ENCODE results near the gene MTG1.

DNA sequence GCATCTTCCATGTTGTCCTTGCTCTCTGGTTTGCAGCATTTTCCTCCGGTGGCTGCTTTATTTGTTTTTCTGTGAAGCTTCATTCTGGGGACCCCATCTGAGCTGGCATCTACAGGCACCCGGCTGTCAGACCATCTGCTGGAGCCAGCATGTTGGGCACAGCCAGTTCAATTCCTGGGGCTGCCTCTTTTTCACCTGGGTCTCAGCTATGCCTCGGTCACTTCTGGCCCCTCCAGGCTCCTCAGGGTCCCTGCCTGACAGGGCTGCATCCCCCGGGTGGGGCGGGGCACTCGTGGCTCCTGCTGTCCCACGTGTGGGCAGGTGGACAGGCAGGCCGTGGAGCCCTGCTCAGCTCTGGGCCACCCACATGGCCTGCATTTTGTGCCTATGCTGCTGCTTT is 67.9 kb downstream of the MTG1 start:
- TF ChIP-seq, protein P1, sequence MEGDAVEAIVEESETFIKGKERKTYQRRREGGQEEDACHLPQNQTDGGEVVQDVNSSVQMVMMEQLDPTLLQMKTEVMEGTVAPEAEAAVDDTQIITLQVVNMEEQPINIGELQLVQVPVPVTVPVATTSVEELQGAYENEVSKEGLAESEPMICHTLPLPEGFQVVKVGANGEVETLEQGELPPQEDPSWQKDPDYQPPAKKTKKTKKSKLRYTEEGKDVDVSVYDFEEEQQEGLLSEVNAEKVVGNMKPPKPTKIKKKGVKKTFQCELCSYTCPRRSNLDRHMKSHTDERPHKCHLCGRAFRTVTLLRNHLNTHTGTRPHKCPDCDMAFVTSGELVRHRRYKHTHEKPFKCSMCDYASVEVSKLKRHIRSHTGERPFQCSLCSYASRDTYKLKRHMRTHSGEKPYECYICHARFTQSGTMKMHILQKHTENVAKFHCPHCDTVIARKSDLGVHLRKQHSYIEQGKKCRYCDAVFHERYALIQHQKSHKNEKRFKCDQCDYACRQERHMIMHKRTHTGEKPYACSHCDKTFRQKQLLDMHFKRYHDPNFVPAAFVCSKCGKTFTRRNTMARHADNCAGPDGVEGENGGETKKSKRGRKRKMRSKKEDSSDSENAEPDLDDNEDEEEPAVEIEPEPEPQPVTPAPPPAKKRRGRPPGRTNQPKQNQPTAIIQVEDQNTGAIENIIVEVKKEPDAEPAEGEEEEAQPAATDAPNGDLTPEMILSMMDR (IDR thresholded peaks at IDR 0.05): no peak
- TF ChIP-seq POLR2A (IDR thresholded peaks at IDR 0.05): no peak

Data from esophagus squamous epithelium (tissue), 4 donors.